B cell (primary cell): ENCODE measurements around the gene DNM2.

Experiments used
- CTCF ChIP-seq: fragments of 200-600 bp; IDR thresholded peaks from one replicate; pipeline ENCODE4 v1.8.0; 2022; ENCODE audit warnings: antibody characterized with exemption, mild to moderate bottlenecking
- EZH2 ChIP-seq: IDR thresholded peaks from 2 replicates; pipeline ENCODE4 v1.6.1; 2012; ENCODE audit warnings: borderline replicate concordance, low read depth, mild to moderate bottlenecking, moderate library complexity, low read length; ENCODE audit not compliant: insufficient read depth, poor library complexity, severe bottlenecking

- TF ChIP-seq CTCF (no peak), EZH2 (no peak)
Observed at GRCh38 chr19:10680545-10681135, 37.2 kb upstream of the DNM2 start.
